ENCODE data around the gene CCPG1. TPM values are rescaled to one million over a fixed set of nuclear protein-coding genes. Genes with fewer than 3 reads are reported as not detected.

The CCPG1 gene
- total and polyA plus RNA-seq, 2 of the 13 experiments (the other 11 are each of a cell fraction or from before 2014, with no cell fraction given): 16.1 to 19.5 TPM

GRCh38 chr15:55320963-55321362 lies 87.2 kb downstream of the CCPG1 start:
- intact Hi-C loops (cut with micrococcal nuclease; ENCODE audit: unreplicated experiment): no loop called here
- in situ Hi-C loops (cut with HindIII; ENCODE audit: extremely low pct_ligation_motif_present, low pct_unique_long_range_greater_than_20kb): no loop called here
- WGBS (ENCODE audit: low lambda C conversion rate): 97% methylated on average over 1 of the region's 1 CpG
- ATAC-seq (no peak), FAIRE-seq (no peak), DNase-seq (ENCODE audit: low spot score) (no peak)
- Histone ChIP-seq H3K79me2 (ENCODE audit: insufficient read depth, low read length) (peaks cover 21% of the 10 kb centered on the region), H4K20me1 (ENCODE audit: insufficient read depth, low read length) (no peaks in the 10 kb centered on the region), H3K4me1 (ENCODE audit: insufficient read depth, low read length) (peaks cover 21% of the 10 kb centered on the region), H2AFZ (ENCODE audit: low read length) (no peak overlapping the region), H3K9me3 (ENCODE audit: low read length) (no peaks in the 10 kb centered on the region), H3K27me3 (ENCODE audit: control insufficient read depth in 1 of 2, insufficient read depth in 2 of 2, low read length in 2 of 2) (no peaks in the 10 kb centered on the region), H3K4me2 (ENCODE audit: low read depth, low read length) (no peak overlapping the region), H3K9ac (ENCODE audit: insufficient read depth, low read depth, low read length) (no peak overlapping the region), H3K36me3 (replicated peaks in 1 of 2; ENCODE audit: control insufficient read depth in 1 of 2, insufficient read depth in 2 of 2, low read length in 2 of 2) (no peaks in the 10 kb centered on the region), H3K27ac (ENCODE audit: extremely low read length, insufficient read depth, low read length) (no peak overlapping the region), H3K4me3 (replicated peaks in 1 of 3; ENCODE audit: insufficient read depth in 1 of 3, low read depth in 2 of 3, low read length in 3 of 3) (no peak overlapping the region)
- ChIA-PET POLR2A (no interaction called here), CTCF (ENCODE audit: low intra/inter-chr PET ratio, low total read pairs) (no interaction called here)
- BruUV-seq (replicated peaks): no TSS peak
- TF ChIP-seq EEA1 (CRISPR knock-in tag; IDR thresholded peaks at IDR 0.05; ENCODE audit: borderline replicate concordance) (no peak), ZNF224 (CRISPR knock-in tag; IDR thresholded peaks at IDR 0.05) (no peak), RELA (CRISPR knock-in tag; IDR thresholded peaks at IDR 0.05) (no peak), HNRNPUL1 (IDR thresholded peaks at IDR 0.05; ENCODE audit: low read depth, low read length) (no peak), ZNF878 (CRISPR knock-in tag; IDR thresholded peaks at IDR 0.05) (no peak), AKNA (CRISPR knock-in tag; IDR thresholded peaks at IDR 0.05; ENCODE audit: borderline replicate concordance) (no peak), ZNF33A (CRISPR knock-in tag; IDR thresholded peaks at IDR 0.05; ENCODE audit: borderline replicate concordance) (no peak), KDM3A (CRISPR knock-in tag; IDR thresholded peaks at IDR 0.05; ENCODE audit: low read depth) (no peak), ZZZ3 (CRISPR knock-in tag; IDR thresholded peaks at IDR 0.05; ENCODE audit: borderline replicate concordance) (no peak), IRX3 (CRISPR knock-in tag; IDR thresholded peaks at IDR 0.05; ENCODE audit: borderline replicate concordance, low read depth) (no peak)
- TF ChIP-seq, protein P1, sequence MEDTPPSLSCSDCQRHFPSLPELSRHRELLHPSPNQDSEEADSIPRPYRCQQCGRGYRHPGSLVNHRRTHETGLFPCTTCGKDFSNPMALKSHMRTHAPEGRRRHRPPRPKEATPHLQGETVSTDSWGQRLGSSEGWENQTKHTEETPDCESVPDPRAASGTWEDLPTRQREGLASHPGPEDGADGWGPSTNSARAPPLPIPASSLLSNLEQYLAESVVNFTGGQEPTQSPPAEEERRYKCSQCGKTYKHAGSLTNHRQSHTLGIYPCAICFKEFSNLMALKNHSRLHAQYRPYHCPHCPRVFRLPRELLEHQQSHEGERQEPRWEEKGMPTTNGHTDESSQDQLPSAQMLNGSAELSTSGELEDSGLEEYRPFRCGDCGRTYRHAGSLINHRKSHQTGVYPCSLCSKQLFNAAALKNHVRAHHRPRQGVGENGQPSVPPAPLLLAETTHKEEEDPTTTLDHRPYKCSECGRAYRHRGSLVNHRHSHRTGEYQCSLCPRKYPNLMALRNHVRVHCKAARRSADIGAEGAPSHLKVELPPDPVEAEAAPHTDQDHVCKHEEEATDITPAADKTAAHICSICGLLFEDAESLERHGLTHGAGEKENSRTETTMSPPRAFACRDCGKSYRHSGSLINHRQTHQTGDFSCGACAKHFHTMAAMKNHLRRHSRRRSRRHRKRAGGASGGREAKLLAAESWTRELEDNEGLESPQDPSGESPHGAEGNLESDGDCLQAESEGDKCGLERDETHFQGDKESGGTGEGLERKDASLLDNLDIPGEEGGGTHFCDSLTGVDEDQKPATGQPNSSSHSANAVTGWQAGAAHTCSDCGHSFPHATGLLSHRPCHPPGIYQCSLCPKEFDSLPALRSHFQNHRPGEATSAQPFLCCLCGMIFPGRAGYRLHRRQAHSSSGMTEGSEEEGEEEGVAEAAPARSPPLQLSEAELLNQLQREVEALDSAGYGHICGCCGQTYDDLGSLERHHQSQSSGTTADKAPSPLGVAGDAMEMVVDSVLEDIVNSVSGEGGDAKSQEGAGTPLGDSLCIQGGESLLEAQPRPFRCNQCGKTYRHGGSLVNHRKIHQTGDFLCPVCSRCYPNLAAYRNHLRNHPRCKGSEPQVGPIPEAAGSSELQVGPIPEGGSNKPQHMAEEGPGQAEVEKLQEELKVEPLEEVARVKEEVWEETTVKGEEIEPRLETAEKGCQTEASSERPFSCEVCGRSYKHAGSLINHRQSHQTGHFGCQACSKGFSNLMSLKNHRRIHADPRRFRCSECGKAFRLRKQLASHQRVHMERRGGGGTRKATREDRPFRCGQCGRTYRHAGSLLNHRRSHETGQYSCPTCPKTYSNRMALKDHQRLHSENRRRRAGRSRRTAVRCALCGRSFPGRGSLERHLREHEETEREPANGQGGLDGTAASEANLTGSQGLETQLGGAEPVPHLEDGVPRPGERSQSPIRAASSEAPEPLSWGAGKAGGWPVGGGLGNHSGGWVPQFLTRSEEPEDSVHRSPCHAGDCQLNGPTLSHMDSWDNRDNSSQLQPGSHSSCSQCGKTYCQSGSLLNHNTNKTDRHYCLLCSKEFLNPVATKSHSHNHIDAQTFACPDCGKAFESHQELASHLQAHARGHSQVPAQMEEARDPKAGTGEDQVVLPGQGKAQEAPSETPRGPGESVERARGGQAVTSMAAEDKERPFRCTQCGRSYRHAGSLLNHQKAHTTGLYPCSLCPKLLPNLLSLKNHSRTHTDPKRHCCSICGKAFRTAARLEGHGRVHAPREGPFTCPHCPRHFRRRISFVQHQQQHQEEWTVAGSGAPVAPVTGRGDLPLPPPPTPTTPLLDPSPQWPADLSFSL (CRISPR knock-in tag; IDR thresholded peaks at IDR 0.05): no peak
- TF ChIP-seq, protein P2, sequence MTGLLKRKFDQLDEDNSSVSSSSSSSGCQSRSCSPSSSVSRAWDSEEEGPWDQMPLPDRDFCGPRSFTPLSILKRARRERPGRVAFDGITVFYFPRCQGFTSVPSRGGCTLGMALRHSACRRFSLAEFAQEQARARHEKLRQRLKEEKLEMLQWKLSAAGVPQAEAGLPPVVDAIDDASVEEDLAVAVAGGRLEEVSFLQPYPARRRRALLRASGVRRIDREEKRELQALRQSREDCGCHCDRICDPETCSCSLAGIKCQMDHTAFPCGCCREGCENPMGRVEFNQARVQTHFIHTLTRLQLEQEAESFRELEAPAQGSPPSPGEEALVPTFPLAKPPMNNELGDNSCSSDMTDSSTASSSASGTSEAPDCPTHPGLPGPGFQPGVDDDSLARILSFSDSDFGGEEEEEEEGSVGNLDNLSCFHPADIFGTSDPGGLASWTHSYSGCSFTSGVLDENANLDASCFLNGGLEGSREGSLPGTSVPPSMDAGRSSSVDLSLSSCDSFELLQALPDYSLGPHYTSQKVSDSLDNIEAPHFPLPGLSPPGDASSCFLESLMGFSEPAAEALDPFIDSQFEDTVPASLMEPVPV (CRISPR knock-in tag; IDR thresholded peaks at IDR 0.05): no peak

Data from HepG2 (cell line).